NCI-H69 (cell line): Measurements from ENCODE around the gene PPHLN1.

Experiments
- DNase-seq: peaks from one replicate; lab custom pipeline; 2025; lab: John Stamatoyannopoulos, UW

Gene PPHLN1

DNA sequence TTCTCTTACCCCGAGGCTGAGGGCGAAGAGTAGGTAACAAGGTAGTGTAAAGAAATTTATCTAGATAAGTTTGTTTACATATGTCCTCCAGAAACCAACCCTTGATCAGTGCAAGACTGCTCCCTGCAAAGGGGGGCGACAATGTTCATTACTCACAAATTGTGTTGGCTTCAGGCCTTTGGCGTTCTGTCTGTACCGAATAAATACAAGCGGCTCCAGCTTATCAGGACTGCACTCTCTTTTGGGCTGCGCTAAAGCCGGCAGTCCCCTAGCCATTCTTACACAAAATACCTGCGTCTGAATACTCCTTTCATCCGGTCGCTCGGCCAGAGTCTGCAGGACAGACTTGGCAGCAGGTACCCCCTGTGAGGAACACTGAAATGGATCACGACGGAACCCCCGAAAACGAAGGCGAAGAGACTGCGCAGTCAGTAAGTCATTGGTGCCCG lies 116.4 kb downstream of the PPHLN1 start:
- DNase-seq, result no peak

DNA sequence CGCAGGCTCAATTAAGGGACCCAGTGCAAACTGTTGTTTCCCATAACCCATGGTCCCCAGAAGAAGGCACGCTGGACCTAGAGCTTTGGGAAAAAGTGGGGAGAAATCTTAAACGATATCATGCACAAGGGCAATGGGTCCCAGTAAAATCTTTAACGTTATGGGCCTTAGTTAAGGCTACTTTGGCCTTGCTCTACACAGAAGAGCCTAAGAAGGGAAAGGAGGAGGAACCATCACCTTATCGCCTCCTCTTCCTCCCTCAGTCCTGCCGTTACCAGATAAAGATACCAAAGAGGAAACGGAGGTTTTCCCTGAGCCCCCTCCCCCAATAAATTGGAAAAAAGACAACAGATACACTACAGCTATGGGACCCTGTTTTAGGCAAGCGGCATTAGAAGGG lies 116.9 kb downstream of the PPHLN1 start:
- no peak for DNase-seq

DNA sequence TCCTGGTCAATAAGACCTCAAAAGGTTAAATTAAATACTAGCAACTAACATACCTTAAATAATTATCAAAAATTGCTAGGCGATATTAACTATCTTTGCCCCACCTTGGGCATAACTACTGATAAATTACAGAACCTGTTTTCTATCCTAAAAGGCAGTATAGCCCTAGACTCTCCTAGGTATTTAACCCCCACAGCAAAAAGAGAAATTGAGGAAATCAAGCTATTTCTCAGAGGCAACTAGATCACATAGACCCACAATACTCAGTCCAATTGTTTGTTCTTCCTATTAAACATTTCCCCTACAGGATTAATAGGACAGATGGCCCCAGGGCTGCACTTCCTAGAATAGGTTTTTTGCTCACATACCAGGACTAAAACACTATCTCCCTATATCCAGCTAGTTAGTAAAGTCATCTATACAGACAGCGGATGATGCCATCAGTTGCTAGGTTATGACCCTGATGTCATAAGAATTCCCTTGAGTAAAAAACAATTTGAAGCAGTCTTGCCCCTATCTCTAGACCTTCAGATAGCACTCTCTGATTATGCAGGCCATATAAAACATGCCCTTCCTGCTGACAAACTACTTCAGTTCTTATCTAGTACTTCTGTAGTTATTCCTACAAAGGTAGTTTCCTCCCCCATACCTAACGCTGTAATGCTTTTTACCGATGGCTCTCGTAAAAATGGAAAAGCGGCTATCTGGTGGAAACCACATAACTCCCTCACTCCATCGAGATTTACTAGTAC lies 118.4 kb downstream of the PPHLN1 start:
- DNase-seq, result no peak

DNA sequence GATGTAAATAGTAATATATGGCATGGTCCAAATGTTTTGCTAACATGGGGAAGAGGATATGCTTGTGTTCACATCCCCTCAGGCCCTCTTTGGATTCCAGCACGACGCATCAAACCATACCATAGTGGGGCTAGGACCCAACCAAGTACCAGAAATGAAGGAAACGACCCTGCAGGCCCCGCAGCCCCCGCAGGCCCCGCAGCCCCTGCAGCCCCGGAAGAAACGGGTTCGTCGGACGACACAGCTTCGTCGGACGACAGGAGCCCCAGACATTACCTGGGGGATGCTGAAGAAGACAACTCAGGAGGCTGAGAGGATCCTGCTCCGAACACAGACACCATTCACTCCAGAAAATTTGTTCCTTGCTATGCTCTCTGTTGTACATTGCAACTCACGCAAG lies 119.9 kb downstream of the PPHLN1 start:
- no peak for DNase-seq

DNA sequence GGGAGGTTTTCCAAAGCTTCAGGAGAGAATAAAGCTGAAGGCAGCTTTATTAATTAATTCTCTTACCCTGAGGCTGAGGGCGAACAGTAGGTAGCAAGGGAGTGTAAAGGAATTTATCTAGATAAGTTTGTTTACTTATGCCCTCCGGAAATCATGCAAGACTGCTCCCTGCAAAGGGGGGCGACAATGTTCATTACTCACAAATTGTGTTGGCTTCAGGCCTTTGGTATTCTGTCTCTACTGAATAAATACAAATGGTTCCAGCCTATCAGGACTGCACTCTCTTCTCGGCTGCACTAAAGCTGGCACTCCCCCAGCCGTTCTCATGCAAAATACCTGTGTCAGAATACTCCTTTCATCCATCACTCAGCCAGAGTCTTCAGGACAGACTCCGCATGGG lies 120.8 kb downstream of the PPHLN1 start:
- DNase-seq, result no peak

DNA sequence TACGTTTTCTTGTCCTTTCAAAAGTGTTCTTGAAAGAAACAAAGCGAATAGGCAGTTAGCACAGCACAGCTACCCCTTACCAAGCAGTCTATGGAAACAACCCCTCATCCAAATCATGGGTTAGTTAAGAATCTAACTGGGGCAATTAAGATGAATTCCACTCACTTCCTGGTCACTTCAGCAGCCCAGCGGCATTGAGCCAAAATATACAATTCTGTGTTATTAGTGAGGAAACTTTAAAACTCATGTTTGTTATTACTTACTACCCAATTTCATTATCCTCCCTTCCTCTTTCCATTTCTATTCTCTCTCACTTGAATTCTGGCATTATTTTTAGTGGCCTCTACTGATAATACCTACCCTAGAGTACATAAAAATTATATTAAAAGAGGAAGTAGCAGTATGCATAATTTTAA lies 121.4 kb downstream of the PPHLN1 start:
- DNase-seq, result no peak

DNA sequence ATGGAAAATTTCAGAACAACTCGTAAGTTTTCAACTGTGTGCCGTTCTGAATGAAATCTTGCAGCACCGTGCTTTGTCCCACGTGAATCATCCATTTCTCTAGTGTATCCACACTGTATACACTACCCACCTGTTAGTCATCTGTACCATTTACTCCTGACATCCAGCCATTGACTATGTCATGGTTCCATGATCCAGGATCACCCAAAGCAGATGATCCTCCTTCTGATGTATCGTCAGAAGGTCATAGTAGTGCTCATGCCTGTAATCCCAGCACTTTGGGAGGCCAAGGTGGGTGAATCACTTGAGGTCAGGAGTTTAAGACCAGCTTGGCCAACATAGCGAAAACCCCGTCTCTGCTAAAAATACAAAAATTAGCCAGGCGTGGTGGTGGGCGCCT lies 122.9 kb downstream of the PPHLN1 start:
- DNase-seq, result no peak

DNA sequence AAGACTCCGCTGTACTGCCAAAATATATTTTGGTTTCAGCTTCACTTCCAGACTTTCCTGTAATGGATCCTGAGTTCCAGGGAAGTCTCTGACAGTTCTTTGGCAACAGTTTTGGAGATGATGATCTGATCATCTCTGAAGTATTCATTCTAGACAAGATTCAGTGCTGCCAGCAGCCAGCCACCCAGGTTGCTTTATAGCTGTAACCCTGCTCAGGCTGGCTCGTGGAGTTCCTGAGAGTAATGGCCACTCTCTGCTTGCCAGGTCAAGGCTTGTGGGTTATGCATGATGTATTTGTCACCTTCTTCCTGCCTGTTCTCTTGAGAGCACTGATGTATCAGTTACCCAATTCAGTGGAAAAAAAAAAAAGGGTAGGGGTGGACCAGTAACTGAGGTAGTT lies 124.3 kb downstream of the PPHLN1 start:
- no peak for DNase-seq

DNA sequence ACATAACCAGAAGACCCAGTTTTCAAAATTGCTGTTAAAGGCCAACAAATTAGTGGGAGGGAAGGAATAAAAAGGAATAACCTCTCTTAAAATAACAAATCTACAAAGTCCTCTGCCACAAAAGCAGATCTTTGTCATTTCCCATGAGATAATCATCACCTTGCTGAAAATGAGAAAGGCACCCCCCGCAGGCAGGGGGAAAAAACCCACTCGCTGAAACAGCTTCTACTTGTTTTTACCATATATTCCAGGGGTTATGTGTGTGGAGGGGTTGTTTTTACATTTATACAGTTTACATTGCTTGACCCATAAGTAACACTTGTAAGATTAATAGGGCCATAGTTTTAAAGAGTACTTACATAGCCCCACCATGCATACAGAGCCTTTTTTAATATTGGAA lies 132.6 kb downstream of the PPHLN1 start:
- no peak for DNase-seq

DNA sequence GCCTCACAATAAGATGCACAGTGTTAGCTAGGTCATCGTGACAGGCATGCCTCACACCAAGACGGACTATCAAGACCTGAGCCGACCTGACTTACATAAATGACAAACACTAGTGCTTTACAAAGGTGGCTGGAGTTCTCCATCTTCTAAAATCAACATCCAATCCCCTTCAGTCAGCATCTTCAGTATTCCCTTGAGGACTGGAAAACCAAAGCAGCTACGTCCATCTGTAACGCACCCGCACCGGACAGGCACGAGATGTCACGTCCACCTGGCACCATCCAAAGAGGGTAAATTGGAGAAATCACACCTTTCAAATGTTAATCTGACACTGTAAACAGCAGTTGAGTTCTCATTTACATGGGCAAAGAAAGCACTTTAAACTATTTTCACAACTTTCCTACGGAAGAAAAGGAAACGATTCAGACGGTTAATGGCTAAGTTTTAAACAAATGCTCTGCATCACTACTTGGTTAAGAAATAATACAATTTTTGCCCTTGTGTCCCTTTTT lies 133.4 kb downstream of the PPHLN1 start:
- no peak for DNase-seq

DNA sequence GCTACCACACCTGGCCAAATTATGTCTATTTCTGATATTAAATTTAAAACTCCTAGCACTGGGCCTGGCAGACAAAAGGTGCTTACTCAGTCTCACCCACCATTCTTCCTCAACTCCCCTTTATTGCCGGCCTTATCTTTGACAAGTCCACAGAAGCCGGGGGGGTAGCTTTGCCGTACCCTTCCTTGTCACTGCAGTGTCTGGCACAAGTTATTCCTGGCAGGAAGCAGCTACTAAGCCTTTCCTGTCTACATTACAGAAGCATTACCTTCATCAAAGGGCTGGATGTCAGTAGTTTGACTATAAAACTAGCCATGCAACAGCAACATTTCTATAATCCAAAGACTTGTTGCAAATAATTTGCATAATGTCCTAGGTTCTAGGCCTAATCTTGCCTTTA lies 136.5 kb downstream of the PPHLN1 start:
- DNase-seq, result no peak

DNA sequence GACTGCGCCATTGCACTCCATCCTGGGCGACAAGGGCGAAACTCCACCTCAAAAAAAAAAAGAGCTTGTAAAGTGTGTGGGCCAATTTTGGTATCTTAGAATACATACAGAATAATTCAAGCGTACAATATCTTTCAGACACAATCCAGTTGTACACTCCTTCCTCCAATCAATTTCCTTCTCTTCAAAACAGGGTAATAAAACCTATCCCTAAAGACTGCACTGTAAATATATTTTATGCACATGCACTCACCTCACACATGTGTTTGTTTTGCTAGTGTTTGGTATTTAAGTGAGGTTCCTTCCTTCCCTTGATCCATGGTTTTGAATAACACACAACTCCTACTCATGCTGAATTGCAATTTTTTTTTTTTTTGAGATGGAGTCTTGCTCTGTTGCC lies 137.7 kb downstream of the PPHLN1 start:
- DNase-seq, result no peak

DNA sequence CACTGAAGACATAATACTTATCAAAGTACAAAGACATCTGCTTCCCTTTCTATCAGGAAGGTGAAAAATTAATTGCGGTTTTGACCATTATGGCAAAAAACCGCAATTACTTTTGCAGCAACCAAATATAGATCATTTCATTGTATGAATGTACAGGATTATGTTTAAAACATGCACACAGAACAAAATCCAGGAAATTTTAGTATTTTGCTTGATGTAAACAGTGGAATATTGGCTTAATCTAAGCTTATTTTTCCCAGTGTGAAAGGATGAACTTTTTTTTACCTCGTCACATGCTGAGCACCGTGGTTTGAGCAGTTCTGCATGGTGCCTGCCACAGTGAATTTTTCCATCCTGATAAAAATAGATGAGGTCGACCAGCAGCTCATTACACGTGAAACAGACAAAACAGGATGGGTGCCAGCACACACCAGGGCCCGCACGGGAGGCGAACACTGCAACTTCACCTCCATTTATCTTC lies 142.4 kb downstream of the PPHLN1 start:
- DNase-seq, result no peak

DNA sequence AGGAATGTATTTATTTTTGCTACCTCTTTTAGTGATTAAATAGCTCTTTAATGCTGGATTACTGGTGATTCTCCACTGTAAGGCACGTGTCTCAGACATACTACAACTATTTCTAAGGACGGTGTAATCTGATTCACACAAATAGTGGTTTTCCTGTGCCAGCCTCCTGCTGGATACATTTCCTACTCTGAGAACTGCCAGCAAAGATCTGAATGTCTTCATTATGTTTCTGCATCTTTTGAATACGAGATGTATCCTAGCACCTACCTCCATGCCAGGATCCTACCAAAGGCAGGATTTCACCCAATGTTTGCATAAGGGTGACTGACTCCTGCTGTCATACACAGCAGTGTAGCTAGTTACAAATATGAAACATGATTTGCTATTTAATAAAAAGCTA lies 143.0 kb downstream of the PPHLN1 start:
- no peak for DNase-seq

DNA sequence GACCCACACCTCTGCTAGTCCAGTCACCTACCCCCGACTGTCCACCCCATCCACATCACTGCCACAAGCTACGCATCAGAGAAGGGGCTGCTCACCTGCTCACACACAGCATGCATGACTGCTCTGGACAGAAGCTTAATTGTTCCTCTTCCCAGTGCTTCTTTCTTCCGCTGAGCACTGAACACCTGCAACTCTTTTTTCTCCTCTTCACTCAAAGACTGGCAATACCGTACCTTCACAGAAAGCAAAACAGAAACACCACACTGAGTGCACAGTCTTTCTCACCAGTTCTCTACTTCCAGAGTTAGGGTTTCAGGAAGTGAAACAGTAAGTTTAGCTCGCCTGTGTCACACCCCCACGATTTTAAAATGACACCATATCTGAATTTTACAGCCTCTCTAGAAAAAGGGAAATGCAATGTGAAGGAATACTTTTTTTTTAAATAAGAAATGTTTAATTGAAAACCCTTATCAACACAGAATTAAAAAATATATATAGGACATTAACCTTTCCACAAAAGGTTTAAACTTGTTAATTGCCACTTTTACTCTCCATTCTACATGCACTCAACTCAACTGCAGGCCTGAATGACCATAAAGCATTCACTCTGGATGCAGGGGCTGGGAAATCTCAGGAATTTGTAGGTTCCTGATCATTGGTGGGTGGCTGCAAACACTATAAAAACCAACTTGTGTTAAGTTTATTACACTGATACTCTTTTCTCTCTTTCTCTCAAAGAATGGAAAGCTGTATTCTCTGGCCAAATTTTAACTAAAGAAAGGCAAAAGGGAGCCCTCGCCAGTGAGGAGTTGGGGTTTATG lies 143.6 kb downstream of the PPHLN1 start:
- peak; percentile 20 for DNase-seq

DNA sequence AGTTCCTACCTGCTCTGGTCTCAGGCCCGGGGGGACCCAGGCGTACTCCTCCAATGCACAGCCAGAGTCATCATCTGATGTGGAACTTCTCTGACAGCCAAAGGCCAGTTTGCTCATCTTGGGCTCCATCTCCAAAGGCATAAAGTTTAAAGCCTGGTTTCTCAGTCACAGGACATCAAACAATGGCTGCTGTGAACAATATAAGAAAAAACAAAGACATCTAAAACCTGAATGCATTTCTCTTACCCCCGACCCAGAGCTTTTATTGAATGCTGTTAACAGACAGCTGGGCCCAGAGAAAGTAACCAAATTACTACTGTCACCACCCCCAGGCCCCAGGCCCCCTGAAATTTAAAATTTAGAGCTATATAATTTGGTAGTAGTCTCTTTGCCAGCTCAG lies 146.4 kb downstream of the PPHLN1 start:
- DNase-seq, result no peak

DNA sequence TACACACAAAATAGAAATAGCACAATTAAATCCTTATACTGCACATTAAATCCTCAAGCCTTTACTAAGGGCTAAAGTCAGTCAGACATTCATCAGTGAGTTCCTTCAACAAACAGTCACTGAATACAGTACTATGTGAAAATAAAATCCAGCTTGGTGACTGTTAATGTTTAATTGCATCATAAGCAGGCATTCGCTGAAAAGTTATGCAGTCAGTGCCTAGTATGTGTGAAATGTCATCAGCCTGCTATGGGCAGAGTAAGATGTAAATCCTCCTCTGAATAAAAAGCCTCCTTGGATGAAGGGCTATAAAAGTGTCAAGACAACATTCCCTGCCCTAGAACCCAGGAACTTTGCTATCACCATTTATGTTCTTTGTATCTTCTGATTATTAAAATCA lies 147.2 kb downstream of the PPHLN1 start:
- DNase-seq, result no peak

DNA sequence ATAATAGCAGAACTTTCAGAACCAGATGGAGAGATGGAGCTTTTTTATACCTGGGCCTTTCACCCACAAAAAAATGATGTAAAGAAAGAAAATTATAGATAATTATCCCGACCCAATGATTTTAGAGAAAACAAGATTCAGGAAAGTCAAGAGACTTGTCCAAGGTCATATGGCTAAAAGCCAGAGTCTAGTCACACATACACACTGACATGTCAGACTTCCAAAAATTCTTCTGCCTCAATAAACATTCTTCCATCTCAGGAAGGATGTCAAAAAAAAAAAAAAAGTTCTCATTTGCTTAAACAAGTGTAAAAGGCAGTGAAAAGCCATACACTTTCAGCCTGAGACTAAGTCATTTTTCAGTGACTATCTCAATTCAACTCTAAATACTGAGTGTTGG lies 147.6 kb downstream of the PPHLN1 start:
- no peak for DNase-seq

DNA sequence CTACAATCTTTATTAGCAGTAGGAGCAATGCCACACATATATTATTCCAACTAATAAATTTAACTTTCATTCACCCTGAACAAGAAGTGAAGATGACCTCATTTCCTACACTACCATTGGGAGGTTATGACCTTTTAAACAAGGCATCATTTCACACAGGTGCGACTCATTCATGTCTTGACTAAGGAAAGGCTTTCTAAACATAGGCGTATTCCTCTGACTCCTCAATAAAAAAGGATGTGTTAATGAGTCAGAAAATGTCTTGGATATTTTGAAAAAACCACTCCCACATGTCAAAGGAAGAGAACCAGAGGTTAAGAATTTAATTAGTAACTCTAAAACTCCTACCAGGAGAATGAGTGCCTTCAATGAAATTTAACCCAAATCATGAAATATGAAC lies 148.4 kb downstream of the PPHLN1 start:
- DNase-seq, result peak; percentile 91

DNA sequence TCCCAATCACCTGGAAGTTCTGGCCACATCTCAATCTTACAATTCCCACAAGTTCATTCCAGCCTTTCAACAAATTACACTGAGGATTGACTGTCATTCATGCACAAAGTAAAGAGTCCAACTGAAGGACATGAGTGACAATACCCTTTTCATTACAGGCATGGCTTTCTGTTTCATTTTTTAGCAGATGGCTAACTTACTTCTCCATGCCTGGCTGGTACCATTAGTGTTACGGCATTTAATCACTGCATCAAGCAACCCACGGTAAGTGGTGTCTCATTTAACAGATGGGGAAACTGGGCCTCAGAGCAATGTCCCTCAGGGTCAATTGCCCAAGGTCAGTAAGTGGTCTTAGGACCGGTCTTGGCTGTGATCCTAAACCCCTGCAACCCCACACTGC lies 149.1 kb downstream of the PPHLN1 start:
- peak; percentile 77 for DNase-seq

DNA sequence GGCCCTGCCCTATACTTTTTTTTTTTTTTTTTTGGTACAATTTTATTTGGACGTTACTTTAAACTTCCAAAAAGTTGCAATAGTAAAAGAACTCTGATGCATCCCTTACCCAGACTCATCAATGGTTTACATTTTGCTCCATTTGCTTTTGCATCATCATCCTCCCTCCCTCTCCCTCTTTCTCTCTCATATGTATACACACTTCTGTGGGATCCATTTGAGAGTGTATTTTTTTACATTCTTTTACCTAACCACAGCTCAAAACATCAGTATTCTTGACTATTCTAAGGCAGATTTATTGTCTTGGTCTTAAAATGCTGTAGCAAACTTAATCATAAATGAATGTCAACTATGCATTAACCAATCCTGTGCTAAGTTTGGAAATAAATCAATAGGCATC lies 152.0 kb downstream of the PPHLN1 start:
- no peak for DNase-seq

DNA sequence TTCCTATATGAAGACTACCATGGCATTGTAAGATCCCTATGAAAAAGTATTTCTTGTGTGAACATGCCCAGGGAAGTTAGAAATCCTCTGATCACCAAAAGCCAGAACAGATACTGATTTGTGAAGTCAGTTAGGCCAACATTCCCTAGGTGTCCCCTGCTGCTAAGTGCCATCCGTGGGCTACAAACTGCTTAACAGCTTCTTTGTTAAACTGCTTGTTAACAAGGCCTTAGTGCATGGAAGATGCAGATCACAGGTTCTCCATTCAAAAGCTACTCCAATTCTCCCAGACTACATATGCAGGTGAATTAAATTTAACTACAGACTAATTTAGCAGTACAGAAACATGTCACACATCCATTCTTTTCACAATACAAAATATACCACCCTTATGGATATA lies 155.4 kb downstream of the PPHLN1 start:
- DNase-seq, result no peak
